HEK293T (cell line): Measurements from ENCODE around the gene NUDT2.

ENCODE experiments used
- CTCF ChIA-PET: fragments of 350-600 bp; formaldehyde crosslinking; extraction: SDS; loops from one replicate; lab custom pipeline; 2021; ENCODE audit warnings: antibody characterized with exemption, inconsistent platforms; lab: Yijun Ruan, JAX
- POLR2A ChIA-PET: fragments of 350-600 bp; formaldehyde crosslinking; extraction: SDS; loops from one replicate; lab custom pipeline; 2020; ENCODE audit warnings: antibody characterized with exemption, inconsistent platforms; lab: Yijun Ruan, JAX
- DNase-seq: peaks from one replicate; pipeline ENCODE4 v3.0.0; 2012; ENCODE audit warnings: mixed read lengths; ENCODE audit errors: extremely low spot score
- ARNT ChIP-seq: fragments of 450-650 bp; IDR thresholded peaks from 2 replicates; pipeline ENCODE4 v1.6.1; 2017; ENCODE audit warnings: mild to moderate bottlenecking
- BHLHE40 ChIP-seq: fragments of 450-650 bp; IDR thresholded peaks from 2 replicates; pipeline ENCODE4 v1.6.1; 2016; ENCODE audit warnings: mild to moderate bottlenecking, moderate library complexity, borderline replicate concordance
- CTBP1 ChIP-seq: fragments of 450-650 bp; IDR thresholded peaks from 2 replicates; pipeline ENCODE4 v1.6.1; 2016; ENCODE audit warnings: borderline replicate concordance
- ELF4 ChIP-seq: fragments of 450-650 bp; IDR thresholded peaks from 2 replicates; pipeline ENCODE4 v1.6.1; 2017; ENCODE audit warnings: antibody characterized with exemption
- FOXA1 ChIP-seq: fragments of 450-650 bp; IDR thresholded peaks from 2 replicates; pipeline ENCODE4 v1.6.1; 2016; ENCODE audit warnings: mild to moderate bottlenecking
- FOXK2 ChIP-seq: fragments of 450-650 bp; IDR thresholded peaks from 2 replicates; pipeline ENCODE4 v1.6.1; 2016; ENCODE audit warnings: mild to moderate bottlenecking
- FOXM1 ChIP-seq: fragments of 450-650 bp; IDR thresholded peaks from 2 replicates; pipeline ENCODE4 v1.6.1; 2017; ENCODE audit warnings: mild to moderate bottlenecking, borderline replicate concordance
- HDGF ChIP-seq: fragments of 450-650 bp; IDR thresholded peaks from 2 replicates; pipeline ENCODE4 v1.6.1; 2017; ENCODE audit warnings: antibody characterized with exemption, borderline replicate concordance
- L3MBTL2 ChIP-seq: fragments of 450-650 bp; conservative IDR thresholded peaks from 2 replicates; pipeline ENCODE4 v1.6.1; 2016; ENCODE audit warnings: mild to moderate bottlenecking
- LEF1 ChIP-seq: fragments of 450-650 bp; IDR thresholded peaks from 2 replicates; pipeline ENCODE4 v1.6.1; 2017; ENCODE audit warnings: mild to moderate bottlenecking, borderline replicate concordance
- NFRKB ChIP-seq: fragments of 450-650 bp; IDR thresholded peaks from 2 replicates; pipeline ENCODE4 v1.6.1; 2016; ENCODE audit warnings: mild to moderate bottlenecking, moderate library complexity
- PKNOX1 ChIP-seq: fragments of 450-650 bp; IDR thresholded peaks from 2 replicates; pipeline ENCODE4 v1.6.1; 2016
- SP1 ChIP-seq: fragments of 450-650 bp; IDR thresholded peaks from 2 replicates; pipeline ENCODE4 v1.6.1; 2017
- SUZ12 ChIP-seq: fragments of 450-650 bp; IDR thresholded peaks from 2 replicates; pipeline ENCODE4 v1.6.1; 2016; ENCODE audit warnings: mild to moderate bottlenecking
- TARDBP ChIP-seq: fragments of 450-650 bp; IDR thresholded peaks from 2 replicates; pipeline ENCODE4 v1.6.1; 2016
- ZNF384 ChIP-seq: fragments of 450-650 bp; IDR thresholded peaks from 2 replicates; pipeline ENCODE4 v1.6.1; 2016

Gene NUDT2

DNA sequence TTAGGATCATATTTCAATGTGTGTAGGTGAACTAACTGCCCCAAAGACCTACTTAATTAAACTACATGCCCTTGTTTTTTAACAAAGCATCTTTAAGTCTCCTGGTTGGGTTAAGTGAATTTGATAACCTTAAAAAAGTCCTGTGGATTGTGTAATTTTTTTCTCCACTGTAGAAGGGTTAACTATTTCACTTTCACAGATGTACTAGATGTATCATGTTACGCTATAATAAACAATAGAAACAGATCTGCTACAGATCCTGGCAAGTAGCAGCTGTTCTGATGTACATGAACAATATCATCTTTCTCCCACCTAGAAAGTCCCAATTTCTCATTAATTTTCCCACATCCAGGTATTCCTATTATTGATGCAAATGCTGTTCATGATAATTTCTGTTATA lies 19.2 kb upstream of the NUDT2 start:
- peak; percentile 15 for DNase-seq
- POLR2A ChIA-PET, result no interaction called here
- no peak for TF ChIP-seq NFRKB
- no peak for TF ChIP-seq SUZ12
- no peak for TF ChIP-seq TARDBP
- no peak for TF ChIP-seq LEF1
- TF ChIP-seq ARNT, result no peak
- TF ChIP-seq BHLHE40, result no peak
- TF ChIP-seq FOXA1, result no peak
- no peak for TF ChIP-seq CTBP1
- no peak for TF ChIP-seq ELF4
- TF ChIP-seq HDGF, result no peak
- no peak for TF ChIP-seq SP1
- CTCF ChIA-PET, result no interaction called here

- no peak for TF ChIP-seq TARDBP
- no peak for TF ChIP-seq L3MBTL2
- no peak for TF ChIP-seq ZNF384
- no peak for TF ChIP-seq LEF1
- no peak for TF ChIP-seq HDGF
- no peak for TF ChIP-seq PKNOX1
- no peak for TF ChIP-seq ELF4
- TF ChIP-seq NFRKB, result no peak
- TF ChIP-seq CTBP1, result no peak
- no peak for TF ChIP-seq BHLHE40
- TF ChIP-seq FOXK2, result no peak
- no peak for TF ChIP-seq FOXA1
- no peak for TF ChIP-seq SP1
- TF ChIP-seq SUZ12, result no peak
- TF ChIP-seq FOXM1, result no peak
- no peak for TF ChIP-seq ARNT
- ChIA-PET CTCF (no interaction called here), POLR2A (no interaction called here)
- DNase-seq, result no peak
These were observed 17.7 kb upstream of the NUDT2 start for GRCh38 chr9:34311499-34312185.

DNA sequence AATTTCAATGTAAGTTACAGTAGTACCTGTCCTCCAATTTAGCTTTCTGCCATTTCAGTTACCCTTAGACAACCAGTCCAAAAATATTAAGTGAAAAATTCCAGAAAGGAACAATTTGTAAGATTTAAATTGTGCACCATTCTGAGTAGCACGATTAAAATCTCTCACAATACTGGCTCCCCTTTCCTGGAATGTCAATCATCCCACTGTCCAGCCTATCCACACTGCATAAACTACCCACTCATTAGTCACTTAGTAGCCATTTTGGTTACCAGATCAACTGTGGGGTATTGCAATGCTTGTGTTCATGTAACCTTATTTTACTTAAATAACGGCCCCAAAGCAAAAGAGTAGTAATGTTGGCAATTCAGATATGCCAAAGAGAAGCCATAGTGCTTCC lies 11.9 kb upstream of the NUDT2 start:
- TF ChIP-seq FOXM1, result no peak
- peak; percentile 18; the same call in 1 of the 2 replicates for TF ChIP-seq PKNOX1
- CTCF ChIA-PET, result no interaction called here
- DNase-seq, result no peak
- POLR2A ChIA-PET, result no interaction called here

DNA sequence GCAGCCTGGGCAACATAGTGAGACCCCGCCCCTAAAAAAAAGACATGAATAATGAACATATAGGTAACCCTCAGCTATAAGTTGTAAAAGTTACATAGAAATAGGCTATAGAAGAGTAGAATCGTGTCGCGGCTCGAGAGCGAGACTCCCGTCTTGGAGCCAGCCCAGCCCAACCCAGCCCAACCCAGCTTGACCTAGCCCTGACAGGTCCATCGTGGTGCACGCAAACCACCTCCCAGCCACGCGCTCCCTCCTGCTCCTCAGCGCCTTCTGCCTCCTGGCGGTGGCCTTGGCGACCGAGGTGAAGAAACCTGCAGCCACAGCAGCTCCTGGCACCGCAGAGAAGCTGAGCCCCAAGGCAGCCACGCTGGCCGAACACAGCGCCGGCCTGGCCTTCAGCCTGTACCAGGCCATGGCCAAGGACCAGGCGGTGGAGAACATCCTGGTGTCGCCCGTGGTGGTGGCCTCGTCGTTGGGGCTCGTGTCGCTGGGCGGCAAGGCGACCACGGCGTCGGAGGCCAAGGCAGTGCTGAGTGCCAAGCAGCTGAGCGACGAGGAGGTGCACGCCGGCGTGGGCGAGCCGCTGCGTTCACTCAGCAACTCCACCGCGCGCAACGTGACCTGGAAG lies 11.1 kb upstream of the NUDT2 start:
- TF ChIP-seq FOXA1, result no peak
- no peak for TF ChIP-seq FOXM1
- TF ChIP-seq SP1, result no peak
- no peak for TF ChIP-seq SUZ12
- no peak for TF ChIP-seq TARDBP
- no peak for TF ChIP-seq BHLHE40
- no peak for TF ChIP-seq NFRKB
- no peak for TF ChIP-seq ARNT
- no peak for TF ChIP-seq FOXK2
- no peak for TF ChIP-seq CTBP1
- no peak for TF ChIP-seq ZNF384
- no peak for TF ChIP-seq HDGF
- no peak for TF ChIP-seq ELF4
- no peak for TF ChIP-seq PKNOX1
- no peak for TF ChIP-seq L3MBTL2
- ChIA-PET CTCF (no interaction called here), POLR2A (no interaction called here)
- no peak for DNase-seq

DNA sequence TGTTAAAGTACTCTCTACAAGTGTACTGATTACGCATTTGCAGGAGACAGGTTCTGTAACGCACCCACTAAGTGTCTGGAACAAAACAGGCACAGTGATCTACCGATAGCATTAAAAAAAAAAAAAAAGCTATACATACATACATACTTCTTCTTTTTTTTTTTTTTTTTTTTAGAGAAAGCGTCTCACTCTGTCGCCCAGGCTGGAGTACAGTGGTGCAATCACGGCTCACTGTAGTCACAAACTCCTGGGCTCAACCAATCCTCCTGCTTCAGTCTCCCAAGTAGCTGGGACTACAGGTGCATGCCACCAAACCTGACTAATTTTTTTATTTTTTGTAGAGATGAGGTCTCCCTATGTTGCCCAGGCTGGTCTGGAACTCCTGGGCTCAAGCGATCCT lies 7.9 kb upstream of the NUDT2 start:
- no peak for DNase-seq
- ChIA-PET POLR2A (interaction anchor here (0.5 kb wide), 1 partner anchor 136 kb away, joined by 4 read pairs; no protein-coding TSS in a partner anchor), CTCF (no interaction called here)
- no peak for TF ChIP-seq FOXM1
- no peak for TF ChIP-seq SP1
- no peak for TF ChIP-seq FOXK2
- TF ChIP-seq BHLHE40, result no peak

DNA sequence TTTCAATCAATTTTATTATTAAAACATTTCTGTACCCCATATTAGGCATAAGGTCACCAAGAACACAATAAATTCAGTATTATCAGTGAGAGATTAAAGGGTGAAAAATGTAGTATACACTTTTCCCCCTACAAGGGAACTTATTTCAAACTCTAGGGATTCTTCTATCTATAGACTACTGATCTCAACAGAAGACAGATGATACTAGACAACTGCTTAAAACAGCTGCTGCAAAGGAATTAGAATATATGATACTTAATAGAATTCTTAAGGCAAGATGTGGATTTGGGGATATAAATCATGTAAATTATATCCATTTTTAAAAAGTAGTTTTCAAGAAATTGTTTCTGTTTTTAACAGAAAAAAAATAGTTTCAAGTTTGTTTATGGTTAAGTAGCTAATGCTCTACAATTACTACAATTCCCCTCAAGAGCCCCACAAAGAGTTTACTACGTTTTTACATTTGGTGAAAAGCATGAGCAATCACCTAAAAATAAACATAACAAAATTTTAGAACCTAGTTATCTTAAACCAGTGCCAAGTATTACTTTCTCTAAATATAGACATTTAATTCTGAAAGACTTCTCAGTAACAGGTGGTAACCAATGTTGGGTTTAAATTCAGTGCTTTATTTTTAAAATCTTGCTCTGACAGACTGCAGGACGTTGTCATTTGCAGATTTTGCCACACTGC lies 6.3 kb upstream of the NUDT2 start:
- no peak for DNase-seq
- ChIA-PET CTCF (no interaction called here), POLR2A (no interaction called here)
- TF ChIP-seq ELF4 (no peak), TARDBP (no peak), LEF1 (no peak), SP1 (no peak), FOXM1 (no peak), FOXK2 (no peak), FOXA1 (no peak), PKNOX1 (no peak), HDGF (no peak), ARNT (no peak), ZNF384 (no peak), L3MBTL2 (no peak), CTBP1 (no peak), BHLHE40 (no peak), NFRKB (no peak), SUZ12 (no peak)
